HL-60 (cell line): ENCODE results near the gene IMP3.

Experiments
- GABPA ChIP-seq: IDR thresholded peaks from 2 replicates; pipeline ENCODE4 v1.6.1; 2012; ENCODE audit warnings: low read depth
- POLR2AphosphoS5 ChIP-seq: IDR thresholded peaks from 2 replicates; pipeline ENCODE4 v1.6.1; 2012; ENCODE audit warnings: low read depth
- REST ChIP-seq: IDR thresholded peaks from 2 replicates; pipeline ENCODE4 v1.6.1; 2012; ENCODE audit warnings: low read depth; ENCODE audit not compliant: insufficient replicate concordance
- SPI1 ChIP-seq: IDR thresholded peaks from 2 replicates; pipeline ENCODE4 v1.6.1; 2012; ENCODE audit warnings: low read depth, mild to moderate bottlenecking, borderline replicate concordance
- TF ChIP-seq, protein P1 (sequence below): IDR thresholded peaks from one replicate; pipeline ENCODE4 v1.5.1; 2011; ENCODE audit warnings: low read length, control low read depth, inconsistent platforms; ENCODE audit not compliant: insufficient read depth

DNA sequence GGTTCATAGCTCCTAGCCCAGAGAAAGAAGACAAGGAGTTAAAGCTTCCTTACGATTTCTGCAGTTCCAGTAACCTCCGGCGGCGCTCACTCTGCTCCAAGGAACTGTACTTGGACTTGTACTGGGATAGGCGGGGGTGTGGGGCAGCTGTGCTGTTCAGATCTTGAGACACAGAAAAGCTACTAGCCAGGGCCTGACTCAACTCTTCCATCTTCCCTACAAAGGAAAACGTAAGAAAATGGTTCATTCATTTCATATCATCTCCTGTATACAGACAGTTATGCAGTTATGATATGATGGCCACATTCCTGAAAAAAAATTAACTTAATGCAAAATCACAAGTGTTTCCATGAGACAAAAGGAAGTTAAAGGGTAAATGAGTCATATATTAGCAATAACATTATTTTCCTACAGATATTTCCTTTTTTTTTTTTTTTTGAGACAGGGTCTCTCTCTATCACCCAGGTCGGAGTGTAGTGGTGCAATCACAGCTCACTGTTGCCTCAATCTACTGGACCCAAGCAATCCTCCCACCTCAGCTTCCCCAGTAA lies 19.1 kb downstream of the IMP3 start:
- TF ChIP-seq, protein P1, sequence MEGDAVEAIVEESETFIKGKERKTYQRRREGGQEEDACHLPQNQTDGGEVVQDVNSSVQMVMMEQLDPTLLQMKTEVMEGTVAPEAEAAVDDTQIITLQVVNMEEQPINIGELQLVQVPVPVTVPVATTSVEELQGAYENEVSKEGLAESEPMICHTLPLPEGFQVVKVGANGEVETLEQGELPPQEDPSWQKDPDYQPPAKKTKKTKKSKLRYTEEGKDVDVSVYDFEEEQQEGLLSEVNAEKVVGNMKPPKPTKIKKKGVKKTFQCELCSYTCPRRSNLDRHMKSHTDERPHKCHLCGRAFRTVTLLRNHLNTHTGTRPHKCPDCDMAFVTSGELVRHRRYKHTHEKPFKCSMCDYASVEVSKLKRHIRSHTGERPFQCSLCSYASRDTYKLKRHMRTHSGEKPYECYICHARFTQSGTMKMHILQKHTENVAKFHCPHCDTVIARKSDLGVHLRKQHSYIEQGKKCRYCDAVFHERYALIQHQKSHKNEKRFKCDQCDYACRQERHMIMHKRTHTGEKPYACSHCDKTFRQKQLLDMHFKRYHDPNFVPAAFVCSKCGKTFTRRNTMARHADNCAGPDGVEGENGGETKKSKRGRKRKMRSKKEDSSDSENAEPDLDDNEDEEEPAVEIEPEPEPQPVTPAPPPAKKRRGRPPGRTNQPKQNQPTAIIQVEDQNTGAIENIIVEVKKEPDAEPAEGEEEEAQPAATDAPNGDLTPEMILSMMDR: no peak
- TF ChIP-seq POLR2AphosphoS5 (no peak), GABPA (no peak), REST (no peak), SPI1 (no peak)
